ENCODE results near the gene LMO7.
"Not testable (repeated sequence)": the region's sequence is repeated elsewhere in the genome, so short reads cannot be mapped to it uniquely, and the experiment has no call there.

The LMO7 gene

DNA sequence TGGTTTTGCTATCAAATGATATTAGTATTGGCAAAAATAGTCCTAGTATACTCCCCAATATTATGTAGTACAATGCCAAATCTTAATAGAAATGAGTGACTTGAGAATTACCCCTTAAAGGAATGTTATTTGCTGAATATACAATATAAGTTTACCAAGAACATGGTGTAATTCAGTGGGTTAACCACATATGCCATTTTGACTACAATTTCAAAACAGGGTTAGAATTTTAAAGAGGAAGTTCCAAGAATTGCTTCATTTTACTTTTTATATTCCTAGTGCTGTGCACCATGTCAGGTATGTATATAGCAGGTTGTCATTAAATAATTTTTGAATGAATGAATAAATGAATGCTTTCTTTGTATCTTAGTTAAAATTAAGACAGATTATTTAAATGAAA is 66.3 kb downstream of the LMO7 start:
- no peak for DNase-seq

GRCh38 chr13:75703769-75704168 is 67.6 kb downstream of the LMO7 start:
- no peak for DNase-seq

GRCh38 chr13:75704194-75704926 is 68.2 kb downstream of the LMO7 start:
- no peak for DNase-seq

DNA sequence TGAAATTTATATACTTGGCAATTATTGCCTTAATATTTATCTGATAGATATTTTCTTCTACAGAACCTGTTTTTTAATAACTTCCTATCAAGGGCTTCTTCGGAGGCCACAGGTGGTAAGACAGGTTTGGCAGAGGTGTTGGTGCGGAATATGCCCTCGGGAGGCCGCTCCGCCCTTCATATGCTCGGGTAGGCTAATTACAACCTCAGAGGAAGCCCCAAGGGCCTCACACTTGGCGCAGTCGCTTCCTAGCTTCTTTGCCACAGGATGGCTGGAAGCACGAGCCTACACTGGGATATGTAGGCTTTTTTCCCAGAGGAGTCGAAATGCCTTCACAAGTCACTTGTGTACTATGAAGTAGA is 68.8 kb downstream of the LMO7 start:
- no peak for DNase-seq

DNA sequence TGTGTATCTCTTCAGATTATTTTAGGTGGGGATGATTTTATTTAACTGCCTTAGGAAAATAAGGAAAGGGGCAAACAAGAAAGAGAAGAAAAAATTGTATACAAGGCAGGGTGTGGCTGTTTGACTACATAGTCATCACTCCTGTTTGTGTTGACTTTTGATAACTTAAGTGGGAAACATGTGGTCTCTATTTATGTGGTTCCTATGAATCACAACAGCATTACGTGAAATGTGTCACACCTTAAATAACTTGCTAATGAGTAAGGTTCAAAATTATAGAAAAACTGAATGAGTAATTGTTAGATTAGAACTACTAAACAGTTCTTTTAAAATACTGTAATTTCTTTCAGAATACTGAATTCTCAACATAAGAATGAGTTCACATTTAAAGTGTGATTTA is 69.3 kb downstream of the LMO7 start:
- DNase-seq: no peak

DNA sequence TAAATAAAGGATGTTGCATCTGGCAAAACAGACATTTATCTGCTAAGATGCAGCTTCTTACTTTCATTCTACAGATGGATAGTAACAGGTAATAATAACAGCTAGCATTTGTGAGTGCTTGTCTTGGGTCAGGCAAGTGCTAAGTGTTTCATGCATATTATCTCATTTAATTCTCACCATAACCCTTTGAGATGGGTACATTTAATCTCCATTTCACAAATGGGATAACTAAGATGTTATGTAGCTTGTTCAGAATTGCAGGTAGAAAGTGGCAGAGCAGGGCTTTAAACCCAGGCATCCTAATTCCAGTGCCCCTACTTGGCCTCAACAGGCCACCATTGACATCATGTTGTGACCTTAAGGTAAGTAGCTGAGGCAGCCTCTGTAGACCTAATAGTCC is 69.8 kb downstream of the LMO7 start:
- no peak for DNase-seq

GRCh38 chr13:75713852-75714251 is 77.7 kb downstream of the LMO7 start:
- DNase-seq: no peak

DNA sequence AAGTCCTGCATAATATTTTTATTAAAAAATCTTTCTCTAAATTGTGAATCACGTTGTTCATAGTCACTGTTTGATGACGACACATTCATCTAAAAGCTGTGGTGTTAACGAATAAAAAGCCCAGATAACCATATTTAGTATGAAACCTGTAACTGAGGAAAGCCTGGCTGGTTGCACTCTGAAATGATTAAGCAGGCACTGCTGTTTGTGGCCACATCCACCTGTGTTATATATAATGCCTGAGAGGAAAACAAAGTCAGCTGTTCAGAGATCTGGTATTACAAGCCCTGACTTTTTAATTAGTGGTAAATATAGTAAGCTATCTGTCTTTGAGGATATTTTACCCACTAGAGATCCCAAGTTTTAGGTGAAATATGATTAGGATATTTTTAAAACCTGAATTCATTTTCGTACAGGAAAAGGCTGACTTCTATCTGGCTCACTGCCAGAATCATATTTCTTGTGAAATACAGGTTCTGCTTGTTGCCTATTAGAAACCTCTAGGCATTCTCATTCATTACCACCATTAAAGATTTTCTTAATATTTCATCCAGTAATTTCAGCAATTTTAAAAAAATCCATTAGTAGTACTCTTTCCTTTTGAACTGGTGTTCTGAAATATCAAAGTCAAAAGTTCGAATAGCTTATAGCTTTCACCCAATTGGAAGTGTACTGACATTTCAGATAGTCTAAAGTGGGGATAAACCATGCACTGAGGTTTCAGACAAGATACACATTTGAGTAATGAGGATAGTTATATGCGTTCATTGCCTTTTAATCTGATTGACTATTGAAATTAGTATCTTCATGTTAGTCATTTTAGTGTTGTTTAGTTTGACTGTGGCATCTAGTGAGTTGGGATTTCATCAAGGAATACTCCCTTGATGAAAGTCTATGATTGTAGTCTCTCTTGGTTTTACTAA is 79.7 kb downstream of the LMO7 start:
- no peak for DNase-seq

- no peak for DNase-seq
Measured at GRCh38 chr13:75717525-75717924, 81.4 kb downstream of the LMO7 start.

DNA sequence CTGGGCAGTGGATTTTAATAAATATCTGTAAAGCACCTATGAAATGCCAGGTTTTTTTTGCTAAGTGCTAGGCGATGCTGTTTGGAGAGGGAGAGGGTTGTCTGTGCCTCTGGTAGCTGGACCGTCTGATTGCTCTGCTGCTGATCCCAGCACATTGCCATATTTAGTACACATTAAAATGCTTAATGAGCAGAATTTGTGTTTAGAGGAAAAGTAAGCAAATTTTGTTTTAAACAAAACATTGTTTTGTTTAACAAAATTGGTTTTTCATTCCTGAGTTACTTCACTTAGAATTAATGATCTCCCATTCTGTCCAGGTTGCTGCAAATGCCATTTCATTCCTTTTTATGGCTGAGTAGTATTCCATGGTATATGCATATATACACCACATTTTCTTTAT is 85.2 kb downstream of the LMO7 start:
- no peak for DNase-seq

DNA sequence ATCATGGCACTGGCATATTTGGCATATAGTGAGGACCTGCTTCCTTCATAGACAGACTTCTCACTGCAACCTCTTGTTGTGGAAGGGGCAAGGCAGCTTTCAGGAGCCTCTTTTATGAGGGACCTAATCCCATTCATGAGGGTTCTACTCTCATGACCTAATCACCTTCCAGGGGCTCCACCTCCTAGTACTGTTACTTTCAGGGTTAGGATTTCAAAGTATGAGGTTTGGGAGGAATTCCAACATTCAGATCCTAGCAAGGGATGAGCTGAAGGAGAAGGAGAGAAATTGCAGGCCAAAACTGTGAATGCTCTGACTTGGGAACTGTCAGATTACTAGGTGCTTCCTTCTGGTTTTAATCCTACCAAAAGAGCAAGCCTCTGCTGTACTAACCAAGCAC is 87.8 kb downstream of the LMO7 start:
- no peak for DNase-seq

DNA sequence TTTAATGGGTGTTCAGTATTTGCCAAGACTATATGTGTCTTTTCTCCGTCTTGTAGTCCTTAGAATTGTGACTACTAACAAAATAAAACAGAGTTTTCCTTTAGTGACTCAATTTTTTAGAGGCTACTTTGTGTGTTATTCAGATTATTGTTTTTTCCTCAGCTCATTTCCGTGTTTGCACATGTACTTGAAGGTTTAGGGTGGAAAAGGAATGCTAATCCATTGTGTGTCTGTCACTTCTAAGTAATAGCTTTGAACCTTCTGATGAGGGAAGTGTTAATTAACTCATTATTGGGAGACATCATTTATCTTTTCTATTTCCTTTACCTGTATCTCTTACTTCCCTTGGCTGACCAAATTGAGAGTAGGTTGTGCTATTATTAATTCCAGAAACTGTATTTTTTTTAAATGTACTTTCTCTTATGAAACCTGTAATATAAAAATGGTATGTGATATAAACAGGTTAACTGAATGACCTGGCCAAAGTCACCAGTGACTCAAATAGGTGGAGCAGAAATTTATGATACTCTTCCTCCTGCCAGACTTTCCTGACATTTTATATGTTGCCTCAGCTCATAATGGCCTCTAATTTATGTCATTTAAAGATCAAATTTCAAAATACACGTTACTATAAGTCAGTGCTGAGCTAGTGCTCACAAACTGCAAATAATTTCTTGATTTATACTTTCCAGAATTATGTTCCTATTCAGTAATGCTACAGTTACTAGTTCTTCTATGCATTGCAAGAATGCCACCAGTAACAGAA is 88.8 kb downstream of the LMO7 start:
- no peak for DNase-seq

DNA sequence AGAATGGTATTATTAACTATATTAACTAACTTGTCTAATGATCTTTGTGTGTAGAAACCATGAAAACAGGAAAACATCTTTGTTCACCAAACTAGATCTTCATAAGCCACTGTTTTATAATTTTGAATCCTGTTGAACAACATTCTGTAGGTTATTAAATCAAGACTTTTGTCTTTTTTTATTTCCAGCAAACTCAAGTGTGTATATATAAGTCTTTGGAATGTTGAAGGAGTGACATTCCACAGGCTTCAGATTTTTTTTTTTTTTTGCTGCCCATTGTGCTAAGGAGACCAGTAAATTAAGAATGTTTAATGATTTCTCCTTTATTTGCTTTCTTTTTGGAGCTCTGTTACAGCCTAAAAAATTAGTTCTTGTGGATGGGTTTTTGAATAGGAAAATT is 89.6 kb downstream of the LMO7 start:
- no peak for DNase-seq

DNA sequence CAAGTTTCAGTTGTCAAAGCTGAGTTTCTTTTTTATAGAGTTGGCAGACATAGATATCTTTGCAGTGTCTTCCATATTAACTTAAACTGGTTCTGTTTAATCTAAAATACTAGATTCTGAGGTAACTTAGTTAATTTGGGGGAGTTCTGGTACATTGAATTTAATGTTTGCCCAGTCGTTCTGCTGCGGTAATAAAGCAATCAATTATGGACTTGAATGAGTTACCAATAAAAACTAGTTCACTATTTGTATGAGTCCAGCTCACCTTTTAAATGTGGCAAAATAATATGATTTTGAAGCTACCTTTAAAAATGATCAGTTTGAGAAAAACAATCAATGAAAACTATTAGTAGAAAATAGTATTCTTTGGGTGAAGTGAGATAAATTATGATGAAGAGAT is 90.2 kb downstream of the LMO7 start:
- no peak for DNase-seq

DNA sequence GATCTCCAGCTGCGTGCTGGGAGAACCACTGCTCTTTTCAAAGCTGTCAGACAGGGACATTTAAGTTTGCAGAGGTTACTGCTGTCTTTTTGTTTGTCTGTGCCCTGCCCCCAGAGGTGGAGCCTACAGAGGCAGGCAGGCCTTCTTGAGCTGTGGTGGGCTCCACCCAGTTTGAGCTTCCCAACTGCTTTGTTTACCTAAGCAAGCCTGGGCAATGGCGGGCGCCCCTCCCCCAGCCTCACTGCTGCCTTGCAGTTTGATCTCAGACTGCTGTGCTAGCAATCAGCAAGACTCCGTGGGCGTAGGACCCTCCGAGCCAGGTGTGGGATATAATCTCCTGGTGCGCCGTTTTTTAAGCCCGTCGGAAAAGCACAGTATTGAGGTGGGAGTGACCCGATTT is 97.0 kb downstream of the LMO7 start:
- not testable (repeated sequence) for DNase-seq

- DNase-seq: no peak
Measured at GRCh38 chr13:75736173-75736572, 100.0 kb downstream of the LMO7 start.

GRCh38 chr13:75738841-75739240 is 102.7 kb downstream of the LMO7 start:
- no peak for DNase-seq

DNA sequence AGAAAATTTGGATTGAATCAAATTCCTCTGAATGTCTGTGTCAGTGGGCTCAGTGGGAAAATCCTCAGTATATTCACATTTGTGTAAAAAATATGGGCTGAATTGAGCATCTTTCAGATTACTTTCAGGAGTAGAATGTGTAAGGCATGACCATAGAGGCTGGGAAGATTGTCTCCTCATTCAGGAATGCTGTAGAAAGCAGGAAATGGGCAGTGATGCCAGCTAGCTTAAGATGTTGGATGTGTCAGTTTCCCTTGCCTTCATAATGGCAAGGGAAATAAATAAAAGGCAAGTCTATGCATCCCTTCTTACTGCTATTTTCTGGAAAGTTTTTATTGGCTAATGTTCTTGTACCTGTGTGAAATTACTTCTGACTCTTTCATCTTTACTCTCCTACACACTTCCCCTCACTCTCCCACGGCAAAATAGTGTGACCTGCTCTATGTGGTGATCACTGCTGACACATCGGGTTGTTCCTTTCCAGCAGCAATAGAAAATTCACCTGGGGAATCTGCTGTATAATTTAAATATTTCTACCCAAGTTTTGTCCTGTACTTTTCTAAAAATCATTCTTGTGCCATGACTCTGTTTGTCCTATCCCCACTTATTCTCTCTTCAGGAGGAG is 103.2 kb downstream of the LMO7 start:
- DNase-seq: no peak

GRCh38 chr13:75740031-75740430 is 103.9 kb downstream of the LMO7 start:
- DNase-seq: no peak

GRCh38 chr13:75743072-75743471 is 106.9 kb downstream of the LMO7 start:
- DNase-seq: not testable (repeated sequence)

DNA sequence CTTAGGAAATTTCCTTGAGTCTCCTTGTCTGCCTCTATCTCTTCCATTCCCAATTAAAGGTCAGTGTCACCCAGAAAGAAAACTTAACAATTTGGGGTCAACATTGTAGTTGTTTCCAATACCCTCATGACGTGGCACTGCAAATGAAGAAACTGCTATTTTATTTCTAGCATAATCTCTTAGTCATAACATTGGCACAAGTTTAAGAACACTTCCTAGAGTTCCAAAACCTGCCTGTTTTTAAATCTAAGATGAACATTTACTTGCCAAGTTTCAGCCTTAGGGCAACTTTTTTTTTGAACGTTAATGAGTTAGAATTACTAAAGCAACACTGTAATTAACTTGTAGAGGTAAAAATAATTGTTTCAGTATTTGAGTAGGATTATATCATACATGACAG is 108.0 kb downstream of the LMO7 start:
- no peak for DNase-seq

DNA sequence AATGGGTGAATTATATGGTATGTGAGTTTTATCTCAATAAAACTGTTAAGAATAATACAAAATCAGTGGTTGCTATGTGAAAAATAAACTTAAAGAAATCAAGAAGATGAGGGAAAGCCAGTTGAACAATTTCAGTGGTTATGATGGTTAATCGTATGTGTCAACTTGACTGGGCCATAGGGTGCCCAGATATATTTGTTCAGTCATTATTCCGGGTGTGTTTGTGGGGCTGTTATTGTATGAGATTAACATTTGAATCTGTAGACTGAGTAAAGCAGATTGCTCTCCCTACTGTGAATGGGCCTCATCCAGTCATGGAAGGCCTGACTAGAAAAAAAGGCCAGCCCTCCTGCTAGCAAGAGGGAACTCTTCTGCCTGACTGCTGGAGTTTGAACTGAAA is 109.3 kb downstream of the LMO7 start:
- DNase-seq: no peak

DNA sequence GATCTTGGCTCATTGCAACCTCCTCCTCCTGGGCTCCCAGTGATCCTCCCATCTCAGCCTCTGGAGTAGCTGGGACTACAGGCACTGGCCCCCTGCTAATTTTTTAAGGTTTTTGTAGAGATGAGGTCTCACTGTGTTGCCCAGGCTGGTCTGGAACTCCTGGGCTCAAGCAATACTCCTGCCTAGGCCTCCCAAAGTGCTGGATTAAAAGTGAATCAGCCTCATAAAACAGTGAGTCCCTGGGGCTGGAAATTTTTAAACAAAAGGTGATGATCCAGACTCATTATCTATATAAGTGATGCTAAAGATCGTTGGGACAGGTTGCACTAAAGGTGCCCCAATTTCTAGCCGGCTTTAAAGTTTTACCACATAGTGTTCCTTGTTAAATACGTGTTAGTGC is 112.7 kb downstream of the LMO7 start:
- DNase-seq: no peak
